Hematopoietic multipotent progenitor cell (in vitro differentiated cells): Measurements from ENCODE around the gene CAMK2B. TPM values are rescaled to one million over a fixed set of nuclear protein-coding genes. Genes with fewer than 3 reads are reported as not detected.

Source experiments
- DNase-seq, 3 donors: peaks; one replicate each; pipeline ENCODE4 v3.0.0-alpha.2; 2011 to 2015; ENCODE audit warnings: low read depth in 2 of 3, low spot score in 2 of 3
- total RNA-seq: library from RNA; depleted of rRNA; stranded (reverse); fragments of >200 nt; gene quantifications from one replicate; pipeline ENCODE4 v1.2.3, GENCODE V29; 2012

CAMK2B gene
- total RNA-seq = under 0.01 TPM

- DNase-seq = no peak
Observed at GRCh38 chr7:44325201-44325671, at the start of gene CAMK2B. CAMK2B (minus strand) TSS chr7:44325594; CDS start chr7:44325421, 173 bp downstream.

GRCh38 chr7:44374007-44374763 is 48.8 kb upstream of the CAMK2B start:
- DNase-seq = no peak

DNA sequence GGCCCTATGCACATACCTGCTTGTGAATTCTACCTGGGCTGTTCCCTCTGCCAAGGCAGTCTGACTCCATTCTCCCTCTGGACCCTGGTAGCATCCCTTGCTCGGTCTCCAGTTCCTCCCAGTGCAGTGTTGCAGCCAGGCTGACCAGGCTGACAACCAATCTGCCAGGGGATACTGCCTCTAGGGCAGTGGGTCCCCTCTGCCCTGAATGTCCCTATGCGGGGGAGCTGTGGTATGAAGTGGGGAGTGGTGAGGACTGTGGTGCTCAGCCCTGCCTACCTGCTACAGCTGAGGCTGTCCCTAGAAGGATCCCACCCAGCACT is 48.0 kb upstream of the CAMK2B start:
- DNase-seq = no peak

- DNase-seq = no peak
Observed at GRCh38 chr7:44372560-44373417, 47.4 kb upstream of the CAMK2B start.

GRCh38 chr7:44368885-44369284 is 43.5 kb upstream of the CAMK2B start:
- DNase-seq = no peak

GRCh38 chr7:44368455-44368854 is 43.1 kb upstream of the CAMK2B start:
- DNase-seq = no peak

DNA sequence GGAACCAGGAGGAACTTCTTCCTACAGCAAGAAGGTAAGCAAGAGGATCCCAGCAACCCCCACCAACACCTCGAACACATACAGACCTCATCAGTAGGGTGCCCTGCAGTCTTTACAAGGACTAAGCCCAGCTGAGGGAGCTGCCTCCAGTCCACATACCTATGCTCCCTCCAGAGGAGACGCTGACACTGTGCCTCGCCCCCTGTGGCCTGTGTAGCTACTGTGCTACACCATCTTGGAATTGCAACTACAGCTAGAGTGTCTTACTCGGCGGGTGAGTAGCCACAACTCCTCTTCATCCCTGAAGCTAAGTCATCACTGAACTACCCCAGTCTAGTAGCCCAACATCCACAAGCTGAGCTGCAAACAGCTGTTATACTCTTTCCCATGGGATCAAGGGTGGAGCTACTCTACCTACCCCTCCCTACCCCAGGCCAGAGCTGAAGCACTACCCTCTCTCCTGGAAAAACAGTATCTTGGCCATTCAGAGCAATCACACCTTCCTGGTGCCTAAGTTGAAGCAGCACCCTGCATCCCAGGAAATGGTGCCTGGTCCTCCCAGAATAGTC is 42.2 kb upstream of the CAMK2B start:
- DNase-seq = no peak

- DNase-seq = no peak
Observed at GRCh38 chr7:44366986-44367385, 41.6 kb upstream of the CAMK2B start.

GRCh38 chr7:44353668-44354067 is 28.3 kb upstream of the CAMK2B start:
- DNase-seq = no peak

- DNase-seq = no peak
Observed at GRCh38 chr7:44348851-44349781, 23.7 kb upstream of the CAMK2B start.

GRCh38 chr7:44348300-44348699 is 22.9 kb upstream of the CAMK2B start:
- DNase-seq = peak in 1 of 3 donors; percentile 44

- no peak for DNase-seq
Observed at GRCh38 chr7:44347546-44348114, 22.2 kb upstream of the CAMK2B start.

DNA sequence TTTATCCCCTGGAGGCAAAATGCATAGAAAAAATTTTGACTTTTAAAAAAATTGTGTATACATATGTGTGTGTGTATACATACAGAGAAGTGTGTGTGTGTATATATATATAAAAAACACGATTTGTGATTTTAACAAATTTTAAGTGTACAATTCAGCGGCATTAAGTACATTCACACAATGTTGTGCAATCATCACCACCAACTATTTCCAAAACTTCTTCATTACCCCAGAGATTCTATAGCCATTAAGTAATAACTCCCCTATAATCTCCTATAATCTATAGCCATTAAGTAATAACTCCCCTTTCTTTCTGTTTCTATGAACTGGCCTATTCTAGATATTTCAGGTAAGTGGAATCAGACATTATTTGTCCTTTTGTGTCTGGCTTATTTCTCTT is 20.7 kb upstream of the CAMK2B start:
- no peak for DNase-seq

DNA sequence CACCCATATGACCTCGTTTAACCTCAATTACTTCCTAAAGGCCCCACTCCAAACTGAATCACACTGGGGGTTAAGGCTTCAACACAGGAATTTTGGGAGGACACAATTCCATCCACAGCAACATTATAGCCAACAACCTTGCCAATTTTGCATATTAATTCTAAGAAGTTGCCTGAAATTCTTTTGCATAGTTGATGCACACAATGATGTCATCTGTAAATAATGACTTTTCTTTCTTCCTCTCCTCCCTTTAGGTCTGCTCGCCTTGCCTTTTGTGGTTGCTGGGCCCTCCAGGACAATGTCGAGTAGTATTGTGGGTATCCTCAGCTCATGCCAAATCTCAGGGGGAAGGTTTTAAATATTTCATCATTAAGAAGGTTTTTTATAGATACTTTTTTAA is 16.0 kb upstream of the CAMK2B start:
- DNase-seq = no peak

- DNase-seq = peak in 2 of 3 donors; percentile 52 to 76
Observed at GRCh38 chr7:44338600-44338999, 13.2 kb upstream of the CAMK2B start.

DNA sequence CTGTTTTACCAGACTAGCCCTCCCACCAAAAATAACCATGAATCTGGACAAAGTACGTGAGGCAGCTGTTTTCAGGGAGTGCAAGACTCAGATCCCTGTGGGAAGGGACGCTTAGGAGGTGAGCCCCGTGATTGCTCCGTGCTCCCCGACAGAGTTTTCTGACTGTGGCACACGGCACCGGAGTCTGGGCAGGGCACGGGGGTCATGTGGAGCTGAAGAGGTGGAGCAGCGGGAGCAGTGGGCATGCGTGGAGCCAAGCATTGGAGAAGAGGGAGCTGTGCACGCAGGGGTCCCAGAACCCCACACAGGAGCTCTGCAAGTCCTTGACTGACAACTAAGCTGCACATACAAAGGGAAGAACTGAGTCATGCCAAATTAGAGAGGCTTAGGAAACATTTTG is 11.1 kb upstream of the CAMK2B start:
- DNase-seq = no peak

- DNase-seq = no peak
Observed at GRCh38 chr7:44335184-44335583, 9.8 kb upstream of the CAMK2B start.

- no peak for DNase-seq
Observed at GRCh38 chr7:44334734-44335097, 9.3 kb upstream of the CAMK2B start.

- DNase-seq = no peak
Observed at GRCh38 chr7:44333911-44334733, 8.7 kb upstream of the CAMK2B start.
